IPS-20b (cell line): ENCODE results near the gene PPP1R10.

ENCODE experiments used
- H3K27ac ChIP-seq: one replicate; pipeline ENCODE4 v1.5.1; 2013; ENCODE audit warnings: low read length
- H3K27me3 ChIP-seq: 2 replicates; pipeline ENCODE4 v1.6.1; 2013; ENCODE audit warnings: mild to moderate bottlenecking, low read length, inconsistent platforms; ENCODE audit not compliant: insufficient read depth
- H3K36me3 ChIP-seq: 2 replicates; pipeline ENCODE4 v1.6.1; 2013; ENCODE audit warnings: low read depth, mild to moderate bottlenecking, inconsistent platforms, low read length, moderate library complexity; ENCODE audit not compliant: insufficient read depth
- H3K4me1 ChIP-seq: 2 replicates; pipeline ENCODE4 v1.6.1; 2013; ENCODE audit warnings: mild to moderate bottlenecking, control low read depth, inconsistent platforms, low read length, moderate library complexity; ENCODE audit not compliant: insufficient read depth
- H3K4me3 ChIP-seq: 2 replicates; pipeline ENCODE4 v1.5.1; 2013; ENCODE audit warnings: mild to moderate bottlenecking, low read length, inconsistent platforms
- H3K9ac ChIP-seq: 2 replicates; pipeline ENCODE4 v1.6.1; 2013; ENCODE audit warnings: low read depth, mild to moderate bottlenecking, inconsistent platforms, low read length, moderate library complexity
- H3K9me3 ChIP-seq: 2 replicates; pipeline ENCODE4 v1.6.1; 2013; ENCODE audit warnings: mild to moderate bottlenecking, low read depth, low read length, inconsistent platforms; ENCODE audit not compliant: insufficient read depth

The PPP1R10 gene

GRCh38 chr6:30646450-30647241 is 29.6 kb upstream of the PPP1R10 start, which contains the start of gene C6orf136:
Gene C6orf136, plus strand, starts transcription at chr6:30647133. Its CDS starts 99 bp downstream, at chr6:30647232.
- peak within 1 kb of the TSS; percentile 89 for H3K4me3 ChIP-seq
- H3K36me3 ChIP-seq: peaks cover 50% of the 10 kb centered on the region
- H3K9ac ChIP-seq: peak within 1 kb of the TSS; percentile 92
- peaks cover 5% of the 10 kb centered on the region; the same call in 1 of the 2 replicates for H3K4me1 ChIP-seq
- H3K9me3 ChIP-seq: no peaks in the 10 kb centered on the region
- no peaks in the 10 kb centered on the region for H3K27me3 ChIP-seq
- peak within 1 kb of the TSS; percentile 87 for H3K27ac ChIP-seq

GRCh38 chr6:30645989-30646388 is 28.9 kb upstream of the PPP1R10 start:
- peak overlapping the region; percentile 51; the same call in 1 of the 2 replicates for H3K9ac ChIP-seq
- H3K4me1 ChIP-seq: peaks cover 5% of the 10 kb centered on the region; the same call in 1 of the 2 replicates
- no peaks in the 10 kb centered on the region for H3K27me3 ChIP-seq
- no peaks in the 10 kb centered on the region for H3K9me3 ChIP-seq
- H3K27ac ChIP-seq: no peak overlapping the region
- H3K4me3 ChIP-seq: peak overlapping the region; percentile 89
- H3K36me3 ChIP-seq: peaks cover 50% of the 10 kb centered on the region

GRCh38 chr6:30644769-30645168 is 27.7 kb upstream of the PPP1R10 start:
- Histone ChIP-seq H3K27me3 (no peaks in the 10 kb centered on the region), H3K9me3 (no peaks in the 10 kb centered on the region), H3K4me1 (peaks cover 5% of the 10 kb centered on the region; the same call in 1 of the 2 replicates), H3K9ac (no peak overlapping the region), H3K27ac (no peak overlapping the region), H3K4me3 (no peak overlapping the region), H3K36me3 (peaks cover 54% of the 10 kb centered on the region)

GRCh38 chr6:30643656-30644055 is 26.6 kb upstream of the PPP1R10 start:
- H3K4me3 ChIP-seq: no peak overlapping the region
- peaks cover 5% of the 10 kb centered on the region; the same call in 1 of the 2 replicates for H3K4me1 ChIP-seq
- H3K27me3 ChIP-seq: no peaks in the 10 kb centered on the region
- peaks cover 56% of the 10 kb centered on the region for H3K36me3 ChIP-seq
- H3K9ac ChIP-seq: no peak overlapping the region
- no peak overlapping the region for H3K27ac ChIP-seq
- no peaks in the 10 kb centered on the region for H3K9me3 ChIP-seq

- H3K27me3 ChIP-seq: no peaks in the 10 kb centered on the region
- H3K9me3 ChIP-seq: no peaks in the 10 kb centered on the region
- H3K27ac ChIP-seq: no peak overlapping the region
- H3K4me1 ChIP-seq: peaks cover 4% of the 10 kb centered on the region; the same call in 1 of the 2 replicates
- H3K36me3 ChIP-seq: peaks cover 61% of the 10 kb centered on the region
- no peak overlapping the region for H3K4me3 ChIP-seq
- no peak overlapping the region for H3K9ac ChIP-seq
These were observed 24.0 kb upstream of the PPP1R10 start for GRCh38 chr6:30641048-30641447.

- Histone ChIP-seq H3K27ac (no peak overlapping the region), H3K9me3 (no peaks in the 10 kb centered on the region), H3K4me1 (no peaks in the 10 kb centered on the region), H3K27me3 (no peaks in the 10 kb centered on the region), H3K36me3 (peaks cover 61% of the 10 kb centered on the region), H3K4me3 (no peak overlapping the region), H3K9ac (no peak overlapping the region)
These were observed 23.4 kb upstream of the PPP1R10 start for GRCh38 chr6:30640481-30640880.

- Histone ChIP-seq H3K9ac (no peak overlapping the region), H3K27ac (no peak overlapping the region), H3K36me3 (peaks cover 50% of the 10 kb centered on the region), H3K27me3 (no peaks in the 10 kb centered on the region), H3K4me1 (no peaks in the 10 kb centered on the region), H3K9me3 (no peaks in the 10 kb centered on the region), H3K4me3 (no peak overlapping the region)
These were observed 18.8 kb upstream of the PPP1R10 start for GRCh38 chr6:30635834-30636233.

GRCh38 chr6:30626484-30627366 is 9.7 kb upstream of the PPP1R10 start, which contains the start of gene ATAT1:
Gene ATAT1, plus strand, starts transcription at chr6:30626874.
- Histone ChIP-seq H3K36me3 (peaks cover 83% of the 10 kb centered on the region), H3K27ac (peak within 1 kb of the TSS; percentile 73)

GRCh38 chr6:30625511-30625910 is 8.5 kb upstream of the PPP1R10 start:
- Histone ChIP-seq H3K36me3 (peaks cover 85% of the 10 kb centered on the region), H3K27me3 (no peaks in the 10 kb centered on the region), H3K4me1 (no peaks in the 10 kb centered on the region), H3K9ac (no peak overlapping the region), H3K27ac (no peak overlapping the region), H3K9me3 (no peaks in the 10 kb centered on the region), H3K4me3 (no peak overlapping the region)

More at GRCh38 chr6:30626484-30627366, 9.7 kb upstream of the PPP1R10 start, which contains the start of gene ATAT1:
- Histone ChIP-seq H3K9ac (peak within 1 kb of the TSS; percentile 92), H3K9me3 (no peaks in the 10 kb centered on the region), H3K4me1 (no peaks in the 10 kb centered on the region), H3K27me3 (no peaks in the 10 kb centered on the region), H3K4me3 (peak within 1 kb of the TSS; percentile 95)

GRCh38 chr6:30619561-30619960 is 2.5 kb upstream of the PPP1R10 start:
- Histone ChIP-seq H3K27ac (no peak overlapping the region), H3K4me3 (no peak overlapping the region), H3K9ac (no peak overlapping the region; the same call in 1 of the 2 replicates), H3K4me1 (peaks cover 5% of the 10 kb centered on the region), H3K27me3 (no peaks in the 10 kb centered on the region), H3K36me3 (peaks cover 65% of the 10 kb centered on the region), H3K9me3 (no peaks in the 10 kb centered on the region)

GRCh38 chr6:30618270-30618797 is 1.3 kb upstream of the PPP1R10 start:
- H3K4me1 ChIP-seq: peaks cover 16% of the 10 kb centered on the region
- H3K27ac ChIP-seq: peak overlapping the region; percentile 83
- H3K36me3 ChIP-seq: peaks cover 65% of the 10 kb centered on the region
- H3K9me3 ChIP-seq: no peaks in the 10 kb centered on the region
- peak overlapping the region; percentile 83 for H3K4me3 ChIP-seq
- H3K27me3 ChIP-seq: no peaks in the 10 kb centered on the region
- peak overlapping the region; percentile 88 for H3K9ac ChIP-seq
